T follicular helper cell (primary cell): ENCODE results near the gene PVALB.
A peak's percentile ranks its signal among the peaks of the same experiment; 100 is the strongest.

Experiments used
- DNase-seq: peaks from one replicate; pipeline ENCODE4 v3.0.0-alpha.2; 2020; ENCODE audit warnings: low read depth
- total RNA-seq, 2 experiments: gene quantifications; one replicate each; lab custom pipeline; 2026; lab: John Stamatoyannopoulos, UW

The PVALB gene, protein sequence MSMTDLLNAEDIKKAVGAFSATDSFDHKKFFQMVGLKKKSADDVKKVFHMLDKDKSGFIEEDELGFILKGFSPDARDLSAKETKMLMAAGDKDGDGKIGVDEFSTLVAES
- total RNA-seq, result 0 reads per million in 2 experiments

- no peak for DNase-seq
These were observed at the start of gene PVALB for GRCh38 chr22:36816636-36817524. Gene PVALB (minus strand): TSS chr22:36817035. CDS start chr22:36817005, 30 bp downstream.

DNA sequence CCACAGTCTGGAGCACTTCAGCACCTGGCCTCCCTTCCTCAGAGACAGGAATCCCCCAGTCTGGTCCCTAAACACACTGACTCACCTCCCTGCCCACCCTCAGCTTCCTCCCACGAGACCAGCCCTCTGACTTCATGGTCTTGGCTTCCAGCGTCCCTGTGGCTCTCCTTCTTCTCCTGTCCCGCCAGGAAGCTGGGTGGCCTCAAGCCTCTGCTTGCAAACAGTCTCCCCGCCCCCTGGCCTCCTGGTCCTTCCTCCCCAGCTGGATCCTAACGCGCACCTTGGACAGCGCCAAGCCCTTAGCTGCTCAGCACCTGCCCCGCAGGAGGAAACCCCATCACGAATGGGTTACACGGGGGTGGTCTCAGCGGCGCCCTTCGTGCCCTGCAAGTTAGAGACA, 48.5 kb upstream of the PVALB start:
- no peak for DNase-seq

DNA sequence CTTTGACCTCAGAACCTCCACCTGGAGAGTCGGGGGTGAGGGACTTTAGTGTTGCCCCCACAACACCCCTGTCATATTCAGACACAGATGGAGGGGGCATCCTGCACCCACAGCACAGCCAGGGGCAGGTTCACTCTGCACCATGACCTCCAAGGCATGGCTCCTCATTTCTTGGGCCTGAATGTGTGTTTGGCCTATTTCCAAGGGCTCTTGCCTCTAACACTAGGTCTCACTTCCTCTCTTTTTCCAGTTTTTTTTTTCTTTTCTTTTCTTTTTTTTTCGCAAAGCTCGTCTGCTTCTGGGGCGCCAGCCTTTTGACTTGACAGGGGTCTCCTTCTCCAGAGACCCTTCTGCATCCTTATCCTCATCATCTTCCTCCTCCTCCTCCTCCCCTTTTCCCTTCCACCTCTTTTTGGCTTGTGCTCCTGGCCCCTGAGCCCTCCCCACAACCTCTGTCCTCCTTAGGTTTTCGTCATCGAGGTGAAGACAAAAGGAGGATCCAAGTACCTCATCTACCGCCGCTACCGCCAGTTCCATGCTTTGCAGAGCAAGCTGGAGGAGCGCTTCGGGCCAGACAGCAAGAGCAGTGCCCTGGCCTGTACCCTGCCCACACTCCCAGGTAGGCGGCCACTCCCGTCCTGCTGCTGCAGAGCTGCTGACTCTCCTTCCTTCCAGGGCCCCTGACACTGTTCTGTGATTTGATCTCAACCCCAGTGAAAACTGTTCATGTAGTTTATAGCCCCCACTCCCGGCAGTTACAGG, 47.8 kb upstream of the PVALB start:
- DNase-seq, result no peak

DNA sequence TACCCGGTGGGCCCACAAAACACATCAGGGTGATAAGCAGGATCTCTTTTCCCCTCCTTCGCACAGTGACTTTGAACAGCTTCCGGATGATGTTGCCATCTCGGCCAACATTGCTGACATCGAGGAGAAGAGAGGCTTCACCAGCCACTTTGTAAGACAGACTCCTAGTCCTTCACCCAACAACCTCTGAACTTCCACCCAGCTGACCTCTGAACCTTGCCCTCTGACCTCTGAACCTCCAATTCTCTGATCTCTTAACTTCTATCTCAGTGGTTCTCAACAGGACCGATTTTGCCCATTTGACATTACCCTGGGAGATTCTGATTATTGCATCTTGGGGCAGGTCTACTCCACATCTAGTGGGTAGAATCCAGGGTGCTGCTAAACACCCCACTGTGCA, 47.1 kb upstream of the PVALB start:
- no peak for DNase-seq

DNA sequence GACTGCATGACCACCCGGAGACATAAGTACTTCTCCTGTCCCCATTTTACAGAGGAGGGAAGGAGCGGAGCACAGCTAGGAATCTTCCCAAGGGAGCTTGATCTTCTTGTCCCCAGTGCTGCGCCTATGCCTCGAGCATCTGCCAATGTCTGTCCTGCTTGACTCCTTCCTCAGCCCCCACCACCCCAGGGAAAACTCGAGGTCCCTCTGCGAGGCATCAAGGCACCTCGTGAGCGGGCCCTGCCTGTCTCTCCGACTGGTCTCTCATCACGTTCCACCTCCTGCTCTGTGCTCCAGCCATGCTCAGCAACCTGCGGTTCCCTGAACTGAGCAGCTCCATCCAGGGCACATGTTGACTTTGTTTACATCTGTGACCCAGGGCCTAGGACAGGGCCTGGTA, 46.4 kb upstream of the PVALB start:
- DNase-seq, result no peak

DNA sequence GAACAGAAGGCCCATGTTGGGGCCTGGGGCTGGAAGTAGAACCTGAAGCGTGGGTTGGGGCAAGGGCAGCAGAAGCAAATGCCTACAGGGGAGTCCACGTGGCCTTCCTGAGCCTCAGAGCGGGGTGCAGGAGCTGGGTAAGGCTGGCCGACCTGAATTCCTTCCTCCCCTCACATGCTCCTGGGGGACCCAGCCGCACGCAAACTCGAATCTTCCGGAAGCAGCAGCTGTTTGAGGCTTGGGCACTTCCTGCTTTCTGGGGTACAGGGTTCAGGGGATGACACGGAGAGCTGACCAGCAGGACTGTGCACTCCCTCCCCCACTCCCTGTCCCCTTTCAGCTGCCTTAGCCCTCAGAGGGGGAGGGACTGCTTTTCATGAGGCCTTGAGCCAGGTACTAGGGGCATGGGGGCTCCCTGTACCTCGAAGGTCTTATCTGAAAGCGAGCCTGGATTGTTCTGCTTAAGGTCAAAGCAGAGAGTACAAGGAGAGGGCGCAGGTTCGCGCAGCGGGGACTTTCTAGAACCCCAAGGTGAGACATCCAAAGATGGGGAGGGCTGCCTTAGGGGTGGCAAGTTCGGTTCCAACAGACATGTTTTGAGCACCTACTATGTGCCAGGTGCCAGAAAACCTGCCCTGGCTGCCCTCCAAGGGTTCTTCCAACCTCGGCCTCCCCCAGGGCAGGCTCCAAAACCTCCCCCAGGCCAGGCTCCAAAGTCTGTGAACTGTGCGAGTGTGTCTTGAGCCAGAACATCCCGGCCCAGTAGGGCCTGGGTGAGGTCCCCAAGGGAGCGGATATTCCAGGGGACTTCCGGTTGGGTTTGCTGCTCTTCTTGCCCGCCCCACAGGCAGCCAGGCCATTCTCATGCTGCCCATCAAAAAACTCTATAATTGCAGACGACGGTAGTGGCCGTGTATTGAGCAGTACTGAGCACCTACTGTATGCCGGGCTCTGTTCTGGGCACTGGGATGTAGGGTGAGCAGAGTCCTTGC, 45.7 kb upstream of the PVALB start:
- no peak for DNase-seq

DNA sequence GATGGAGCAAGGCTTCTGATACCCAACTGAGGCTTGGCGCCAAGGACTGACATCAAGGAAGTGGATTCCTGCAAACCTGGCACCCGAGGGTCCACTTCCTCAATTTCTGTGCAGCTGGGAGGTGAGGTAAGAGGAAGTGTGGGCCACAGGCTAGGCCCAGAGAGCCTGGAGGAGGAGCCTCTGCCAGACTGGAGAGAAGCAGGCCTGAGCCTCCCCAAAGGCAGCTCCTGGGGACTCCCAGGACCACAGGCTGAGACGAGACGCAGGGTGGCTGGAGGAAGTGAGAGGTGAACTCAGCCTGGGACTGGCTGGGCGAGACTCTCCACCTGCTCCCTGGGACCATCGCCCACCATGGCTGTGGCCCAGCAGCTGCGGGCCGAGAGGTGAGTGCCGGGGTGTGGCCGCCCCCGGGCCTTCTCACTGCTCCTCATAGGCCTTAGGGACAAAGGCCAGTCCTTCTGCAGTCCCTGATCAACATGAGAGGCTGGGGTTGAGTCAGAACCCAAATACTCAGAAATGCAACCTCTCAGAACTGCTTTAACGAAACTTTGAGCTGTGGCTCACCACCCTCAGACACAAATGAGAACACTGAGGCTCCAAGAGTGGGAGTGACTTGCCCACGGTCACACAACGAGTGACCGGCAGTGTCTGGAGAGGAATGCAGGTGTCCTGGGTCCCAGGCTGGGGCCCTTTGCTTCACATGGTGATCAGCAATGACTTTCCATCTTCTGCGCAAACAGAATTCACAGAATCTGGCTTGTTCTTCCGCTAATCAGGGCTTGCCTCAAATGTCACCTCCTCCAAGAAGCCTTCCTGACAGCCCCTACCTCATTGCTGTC, 44.2 kb upstream of the PVALB start, which contains the start of gene NCF4:
Gene NCF4, plus strand, starts transcription at position 186 of the 839 bp plus-strand sequence. Its CDS starts 166 bp downstream, at position 352.
- no peak for DNase-seq

GRCh38 chr22:36860438-36860820, 43.6 kb upstream of the PVALB start:
- no peak for DNase-seq

DNA sequence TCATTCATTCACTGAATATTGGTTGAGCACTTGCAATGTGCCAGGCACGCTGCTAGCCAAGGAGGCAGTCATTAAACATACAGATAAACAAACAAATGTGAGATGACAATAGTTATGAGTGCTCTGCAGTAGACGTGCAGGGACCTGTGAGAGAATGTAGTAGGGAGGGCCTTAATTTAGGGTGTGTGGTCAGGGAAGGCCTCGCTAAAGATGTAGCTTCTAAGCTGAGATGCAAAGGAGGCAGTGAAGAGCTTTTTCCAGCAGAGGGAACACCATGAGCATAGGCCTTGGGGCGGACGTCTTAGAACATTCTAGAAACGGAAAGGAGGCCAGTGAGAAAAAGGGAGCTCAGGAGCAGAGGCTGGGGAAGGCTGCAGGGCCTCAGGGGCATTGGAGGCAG, 43.2 kb upstream of the PVALB start:
- no peak for DNase-seq

GRCh38 chr22:36858966-36859365, 42.1 kb upstream of the PVALB start:
- DNase-seq, result no peak

DNA sequence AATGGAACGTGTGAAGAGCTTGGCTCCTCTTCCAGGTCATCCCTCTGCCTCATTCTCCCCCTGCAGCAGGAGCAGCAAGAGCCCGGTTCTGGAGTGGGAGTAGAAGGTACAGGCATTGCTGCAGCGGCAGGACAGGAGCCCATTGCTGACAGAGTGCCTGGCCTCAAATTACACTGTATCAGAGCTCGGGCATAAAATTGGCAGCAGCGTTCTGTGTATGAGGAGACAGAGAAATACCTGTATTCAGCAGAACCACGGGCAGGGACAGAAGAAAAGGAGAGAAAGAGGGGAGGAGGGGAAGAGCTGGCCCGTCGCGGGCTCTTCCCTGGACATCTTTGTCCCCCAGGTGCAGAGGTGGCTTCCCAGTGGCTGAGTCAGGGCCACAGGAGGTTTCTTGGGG, 41.3 kb upstream of the PVALB start:
- DNase-seq, result no peak

DNA sequence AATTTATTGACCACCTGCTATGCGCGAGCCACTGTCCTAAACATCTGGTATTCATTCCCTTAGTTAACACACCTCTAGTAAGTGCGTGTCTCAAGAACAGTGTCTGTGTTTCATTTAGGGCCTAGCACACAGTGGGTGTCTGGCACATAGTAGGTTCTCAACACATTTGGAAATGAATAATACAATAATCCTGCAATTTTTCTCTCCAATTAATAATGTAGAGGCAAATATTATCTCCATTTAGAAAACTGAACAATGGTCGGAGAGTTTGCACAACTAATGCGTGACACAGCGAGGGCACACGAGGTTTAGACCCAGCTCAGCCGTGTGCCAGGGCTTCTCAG, 39.9 kb upstream of the PVALB start:
- DNase-seq, result no peak

GRCh38 chr22:36856121-36856791, 39.4 kb upstream of the PVALB start:
- peak; percentile 88 for DNase-seq

DNA sequence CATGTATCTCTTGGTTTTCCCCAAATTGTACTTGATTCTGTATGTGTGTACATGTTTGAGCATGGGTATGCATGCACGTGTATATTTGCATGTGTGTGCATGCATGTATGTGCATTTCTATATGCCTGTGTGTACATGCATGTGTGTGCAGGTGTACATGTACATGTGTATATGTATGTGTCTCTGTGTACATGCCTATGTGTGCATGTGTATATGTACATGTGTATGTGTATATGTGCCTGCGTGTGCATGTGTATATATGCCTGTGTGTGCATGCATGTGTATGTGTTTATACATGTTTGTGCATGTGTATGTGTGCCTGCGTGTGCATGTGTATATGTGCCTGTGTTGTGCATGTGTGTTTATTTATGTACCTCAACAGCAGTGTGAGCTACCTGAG, 38.6 kb upstream of the PVALB start:
- DNase-seq, result no peak

GRCh38 chr22:36853407-36854099, 36.7 kb upstream of the PVALB start:
- DNase-seq, result peak; percentile 83

GRCh38 chr22:36852056-36852973, 35.5 kb upstream of the PVALB start:
- DNase-seq, result no peak

- no peak for DNase-seq
These were observed 33.8 kb upstream of the PVALB start for GRCh38 chr22:36850682-36851081.

- DNase-seq, result no peak
These were observed 33.2 kb upstream of the PVALB start for GRCh38 chr22:36850056-36850455.
